Measurements from ENCODE around the gene SSBP3.

The SSBP3 gene

DNA sequence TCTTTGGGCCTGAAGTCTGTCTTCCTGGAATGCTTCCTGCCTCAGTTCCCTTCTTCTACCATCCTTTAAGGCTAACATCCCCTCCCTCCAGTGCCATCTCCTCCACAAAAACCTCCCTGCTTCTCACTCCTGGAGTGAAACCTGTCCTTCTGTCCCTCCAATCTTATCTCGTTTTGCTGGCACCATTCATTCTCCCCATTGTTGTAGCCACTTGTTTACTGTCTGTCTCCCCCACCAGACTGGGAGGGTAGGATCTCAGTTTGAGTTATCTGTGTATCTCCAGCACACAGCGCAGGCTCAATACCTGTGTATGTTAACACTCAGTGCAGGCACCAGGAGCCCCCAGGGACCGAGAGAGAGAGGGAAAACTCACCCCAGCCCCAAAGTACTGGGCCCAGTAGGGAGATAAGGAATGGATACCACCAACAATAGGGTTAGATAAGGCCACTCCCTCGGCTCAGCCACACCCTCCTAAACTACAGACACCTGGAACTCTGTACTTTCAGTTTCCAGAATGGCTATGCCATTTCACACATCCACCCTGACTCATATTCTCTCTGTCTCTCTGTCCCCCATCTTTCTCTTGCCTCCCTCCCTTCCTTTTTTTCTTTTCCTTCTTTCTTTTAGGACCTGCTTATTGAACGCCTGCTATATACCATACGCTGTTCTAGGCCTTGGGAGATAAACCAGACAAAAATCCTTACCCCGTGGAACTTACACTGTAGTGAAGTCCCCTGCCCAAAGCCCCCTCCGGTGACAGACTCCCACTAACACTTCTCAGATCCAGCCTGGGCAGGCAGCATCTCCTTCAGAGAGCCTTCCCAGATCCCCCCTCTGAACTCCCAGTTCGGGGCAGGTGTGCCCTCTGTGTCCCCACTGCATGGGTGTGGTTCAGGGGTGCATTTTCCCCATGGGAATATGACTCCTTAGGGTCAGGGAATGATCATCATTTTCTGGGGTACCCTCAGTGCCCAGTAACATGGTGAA, 3.3 kb upstream of the SSBP3 start:
- DNase-seq (ENCODE audit: low read depth, low spot score), result no peak

DNA sequence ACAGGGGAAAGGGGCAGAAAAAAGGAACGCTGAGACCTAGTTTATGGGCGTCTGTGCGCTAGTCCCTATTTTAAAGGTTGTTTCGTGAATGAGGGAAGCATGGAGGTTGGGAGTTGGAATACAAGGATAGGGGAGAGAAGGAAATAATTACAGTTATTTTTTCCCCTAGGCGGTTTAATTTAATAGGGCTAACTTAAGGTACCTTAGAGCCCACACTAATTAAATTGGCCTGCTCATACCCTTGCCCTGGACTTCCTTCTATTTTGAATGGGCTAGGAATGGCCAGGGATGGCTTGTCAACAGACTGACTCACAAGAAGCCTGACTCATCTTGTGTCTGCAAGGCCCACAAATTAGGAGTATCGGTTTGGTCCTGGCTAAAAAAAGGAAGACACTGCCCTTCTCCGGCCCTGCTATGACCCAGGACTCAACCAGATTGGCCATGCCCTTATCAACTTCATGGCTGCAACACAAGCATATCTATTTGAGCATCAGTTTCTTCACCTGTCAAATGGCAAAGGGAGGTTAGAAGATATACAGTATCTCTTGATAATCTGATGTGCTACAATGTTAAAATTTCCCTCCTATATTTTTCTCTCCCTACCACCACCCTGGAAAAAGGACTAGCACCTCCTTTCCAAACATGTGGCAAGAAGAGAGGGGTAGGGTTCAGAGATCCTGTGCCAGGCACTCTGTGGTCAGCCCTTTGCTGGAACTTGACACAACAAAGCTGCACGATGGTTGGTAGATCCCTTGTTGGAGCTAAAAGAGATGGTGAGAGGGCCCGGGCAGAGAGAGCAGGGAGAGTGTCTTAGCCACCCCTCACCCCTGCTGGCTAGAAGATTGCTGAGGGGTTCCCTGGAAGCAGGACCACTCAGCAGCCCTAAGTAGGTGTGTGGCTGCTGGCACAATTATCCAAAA, 2.2 kb upstream of the SSBP3 start:
- DNase-seq (ENCODE audit: low read depth, low spot score), result no peak

DNA sequence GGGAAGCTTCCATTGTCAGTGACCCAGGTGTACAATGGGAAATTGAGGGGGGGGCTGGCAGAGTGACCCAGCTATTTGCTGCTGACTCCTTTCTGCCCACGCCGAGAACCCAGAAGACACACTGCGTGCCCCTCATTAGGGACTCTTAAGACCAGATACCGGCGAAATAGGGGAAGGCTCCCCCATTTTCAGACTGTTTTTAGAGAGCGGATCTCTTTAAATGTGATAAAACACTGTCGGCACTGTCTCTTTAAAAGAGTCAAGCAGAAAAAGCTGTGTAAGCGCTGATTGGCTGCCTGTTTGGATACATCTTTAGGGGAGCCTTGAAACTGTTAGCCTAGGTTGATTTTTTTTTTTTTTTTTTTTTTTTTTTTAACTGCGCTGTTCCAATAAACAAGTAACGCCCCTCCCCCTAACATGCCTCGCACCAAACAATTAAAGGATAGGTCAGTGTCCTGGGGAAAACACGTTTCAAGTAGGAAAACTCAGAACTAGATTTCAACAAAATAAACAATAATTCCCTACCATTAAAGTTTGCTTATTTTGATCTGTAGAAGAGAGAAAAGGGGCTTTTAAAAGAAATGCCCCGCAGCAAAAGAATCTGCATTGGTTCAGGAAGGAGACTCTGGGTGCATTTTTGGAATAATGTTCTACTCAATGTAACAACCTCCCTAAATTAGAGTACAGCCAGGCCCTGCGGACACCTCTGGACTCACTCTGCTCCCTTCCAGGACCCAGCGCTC, 1.4 kb upstream of the SSBP3 start:
- DNase-seq (ENCODE audit: low read depth, low spot score), result peak; percentile 53

DNA sequence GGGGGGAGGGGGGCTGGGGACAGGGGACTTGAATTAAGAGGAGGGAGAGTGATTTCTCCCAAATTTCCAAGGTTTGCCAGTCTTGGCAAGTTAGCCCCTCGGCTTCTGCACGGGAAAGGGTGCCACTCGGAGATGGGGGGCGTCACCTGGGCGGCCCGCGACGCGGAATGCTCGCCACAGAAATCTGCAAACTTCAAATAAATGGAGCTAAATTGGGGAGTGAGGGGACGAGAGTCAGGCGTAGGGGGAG, 885 bp upstream of the SSBP3 start:
- DNase-seq (ENCODE audit: low read depth, low spot score), result no peak

DNA sequence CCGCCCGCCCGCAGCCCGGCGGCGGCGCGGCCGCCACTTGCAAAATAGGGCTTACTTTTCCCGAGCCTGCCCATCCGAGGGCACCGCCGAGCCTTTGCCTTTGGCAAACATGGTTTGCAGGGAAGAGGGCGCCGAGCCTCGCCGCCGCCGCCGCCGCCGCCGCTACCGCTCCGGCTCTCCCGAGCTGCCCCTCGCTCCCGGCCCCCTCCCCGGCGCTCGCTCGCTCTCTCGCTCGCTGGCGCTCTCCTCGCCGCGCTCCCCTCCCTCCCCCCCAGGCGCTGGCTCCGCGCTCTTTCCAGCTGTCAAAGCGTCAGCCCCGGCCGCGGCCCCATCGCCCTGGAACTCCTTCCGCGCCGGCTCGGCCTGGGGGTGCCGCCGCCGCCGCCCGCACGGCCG, 298 bp downstream of the SSBP3 start:
- DNase-seq (ENCODE audit: low read depth, low spot score), result no peak

DNA sequence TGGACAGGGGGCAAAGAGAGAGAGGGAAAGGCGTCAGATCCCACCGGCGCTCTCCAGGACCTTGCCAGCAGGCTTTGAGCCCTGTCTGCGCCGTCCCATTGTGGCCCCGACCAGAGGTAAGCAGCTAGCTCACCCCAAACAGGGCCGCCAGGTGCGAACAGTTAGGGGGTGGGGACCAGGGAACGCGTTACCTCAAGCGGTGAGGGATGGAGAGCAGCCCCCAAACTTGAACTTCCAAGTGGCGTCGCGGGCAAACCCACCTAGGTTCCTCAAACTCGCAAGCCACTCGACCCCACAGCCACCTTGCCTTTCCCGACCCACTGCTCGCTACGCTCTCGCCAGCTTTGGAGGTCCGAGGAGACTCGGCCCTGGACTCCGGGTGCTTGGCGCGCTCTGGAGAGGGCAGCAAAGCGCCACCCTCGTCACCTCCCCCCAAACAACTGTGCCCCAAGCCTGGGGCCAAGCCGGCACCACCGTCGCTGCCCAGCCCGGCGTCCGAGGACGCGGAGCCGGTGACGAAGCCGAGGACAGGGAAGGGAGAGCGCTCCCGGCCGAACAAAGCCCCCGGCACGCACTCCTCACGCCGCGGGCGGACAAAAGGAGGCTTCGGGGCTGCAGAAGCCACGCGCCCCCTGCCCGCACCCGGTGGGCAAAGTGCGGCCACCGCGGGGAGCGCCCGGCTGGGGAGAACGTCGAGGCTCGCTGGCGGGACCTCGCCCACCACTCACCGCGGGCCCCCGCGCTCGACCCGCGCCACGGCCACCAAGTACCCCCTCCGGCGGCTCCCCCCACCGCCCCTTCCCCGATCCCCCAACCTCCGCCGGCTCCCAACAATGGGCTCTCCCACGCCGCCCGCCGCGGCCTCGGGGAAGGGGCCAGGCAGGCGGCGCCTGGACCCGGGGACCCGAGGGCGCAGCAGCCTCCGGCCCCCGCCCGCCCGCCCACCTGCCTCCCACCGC, 976 bp downstream of the SSBP3 start:
- DNase-seq (ENCODE audit: low read depth, low spot score), result no peak

DNA sequence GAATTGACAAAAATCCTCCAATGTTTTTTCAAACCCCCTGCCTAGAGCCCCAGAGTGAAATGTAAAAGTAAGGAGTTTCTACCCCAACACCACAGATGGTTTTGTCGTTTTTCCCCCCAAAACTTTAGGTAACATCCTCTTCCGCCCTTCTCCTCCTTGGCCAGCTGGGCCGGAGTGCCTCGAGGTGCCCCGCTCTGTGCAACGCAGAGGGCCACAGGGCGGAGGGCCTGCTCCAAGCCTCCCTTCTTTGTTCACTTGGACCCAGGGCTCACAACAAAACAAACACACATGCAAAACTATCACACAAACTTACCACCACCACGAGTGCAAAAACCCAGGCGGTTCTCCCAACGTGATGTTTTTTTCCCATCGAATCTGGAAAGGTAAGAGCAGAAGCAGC, 1.9 kb downstream of the SSBP3 start:
- DNase-seq (ENCODE audit: low read depth, low spot score), result no peak

DNA sequence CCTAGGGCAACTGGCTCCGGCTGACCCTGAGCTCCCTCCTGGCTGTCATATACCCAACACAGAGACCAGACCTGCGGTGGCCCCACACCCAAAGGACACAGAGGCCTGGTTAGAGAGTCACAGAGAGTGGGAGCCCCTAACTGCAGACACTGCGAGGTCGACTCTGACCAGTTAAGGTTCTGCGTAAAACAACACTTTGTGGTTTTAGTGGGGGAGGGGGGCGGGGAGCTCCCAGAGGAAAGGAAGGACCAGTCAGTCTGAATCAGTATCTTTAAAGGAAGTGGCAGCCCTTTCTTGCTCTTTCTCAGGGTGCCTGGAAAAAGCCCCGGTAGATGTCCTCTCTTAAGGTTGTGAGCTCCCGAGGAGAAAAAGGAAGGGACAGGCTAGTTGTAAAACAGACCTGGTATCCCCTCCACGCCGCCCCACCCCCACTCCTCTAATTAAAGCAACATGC, 2.4 kb downstream of the SSBP3 start:
- no peak for DNase-seq (ENCODE audit: low read depth, low spot score)

DNA sequence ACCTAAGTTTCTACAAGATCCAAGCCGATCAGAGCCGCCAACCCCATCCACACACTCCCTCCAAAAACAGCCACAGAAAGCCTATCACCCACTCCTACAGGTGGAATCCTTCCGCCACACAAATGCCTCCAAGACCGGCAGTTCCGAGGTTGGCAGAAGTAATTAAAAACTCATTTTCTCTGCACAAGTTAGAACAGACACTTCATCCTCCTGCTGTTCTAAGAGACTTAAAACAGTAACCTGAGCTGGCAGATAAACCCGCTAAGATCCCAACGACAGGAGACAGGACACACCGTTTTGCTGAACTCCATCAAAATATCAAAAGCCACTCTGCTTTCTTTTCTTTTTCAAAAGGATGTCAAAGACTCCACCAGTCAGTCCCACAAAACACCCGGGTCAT, 2.8 kb downstream of the SSBP3 start:
- DNase-seq (ENCODE audit: low read depth, low spot score), result no peak

DNA sequence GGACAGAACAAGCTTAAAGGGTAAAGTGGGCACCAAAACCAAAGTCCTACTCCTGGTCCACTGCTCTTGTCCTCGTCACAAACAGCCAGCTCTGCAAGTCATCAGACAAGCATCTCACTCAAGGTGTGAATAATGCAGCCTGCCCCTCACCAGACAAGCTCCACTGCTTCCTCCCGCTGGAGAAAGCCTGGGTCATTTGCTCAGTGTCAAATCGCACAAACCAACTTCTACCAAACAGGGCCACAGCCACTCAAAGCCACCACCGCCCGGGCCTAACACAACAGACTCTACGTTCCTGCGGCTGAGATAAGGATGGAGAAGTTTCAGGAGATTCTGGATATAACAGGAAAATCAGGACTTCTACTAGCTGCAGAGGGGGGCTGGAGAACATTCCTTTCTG, 3.3 kb downstream of the SSBP3 start:
- no peak for DNase-seq (ENCODE audit: low read depth, low spot score)

DNA sequence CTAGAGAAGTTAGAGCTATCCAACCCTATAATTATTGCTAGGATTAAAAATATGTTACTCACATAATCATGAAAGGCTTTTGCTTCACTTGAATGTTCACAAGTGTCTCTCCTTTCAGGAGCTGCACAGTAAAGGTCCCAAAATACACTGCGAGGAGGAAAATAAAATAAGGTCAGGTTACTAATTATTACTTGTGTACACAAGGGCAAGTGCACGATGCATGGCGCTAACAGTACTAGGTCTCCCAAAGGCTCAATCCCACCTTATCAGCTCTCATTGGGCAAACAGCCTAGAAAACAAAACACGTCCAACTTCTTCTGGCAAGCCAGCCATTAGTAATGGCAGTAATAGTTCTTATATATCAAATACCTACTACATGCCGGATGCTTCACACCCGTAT, 4.4 kb downstream of the SSBP3 start:
- DNase-seq (ENCODE audit: low read depth, low spot score), result no peak

DNA sequence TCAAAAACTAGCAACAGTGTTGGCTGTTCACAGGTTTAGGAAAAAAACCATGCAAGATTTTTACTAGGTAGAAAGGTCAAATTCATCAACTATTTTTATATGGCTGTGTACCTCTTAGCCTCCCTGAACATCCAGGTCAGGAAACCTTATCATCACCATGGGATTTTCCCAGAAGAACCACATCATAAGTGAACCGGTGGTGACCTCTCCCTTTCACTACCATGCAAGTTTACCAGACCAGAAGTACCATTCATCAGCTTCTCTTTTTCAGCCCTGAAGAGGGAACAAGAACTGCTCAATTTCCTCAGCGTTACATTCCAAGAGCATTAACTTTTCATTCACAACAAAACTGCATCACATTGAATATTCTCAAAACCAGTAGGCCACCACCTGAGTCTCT, 5.9 kb downstream of the SSBP3 start:
- DNase-seq (ENCODE audit: low read depth, low spot score), result no peak

DNA sequence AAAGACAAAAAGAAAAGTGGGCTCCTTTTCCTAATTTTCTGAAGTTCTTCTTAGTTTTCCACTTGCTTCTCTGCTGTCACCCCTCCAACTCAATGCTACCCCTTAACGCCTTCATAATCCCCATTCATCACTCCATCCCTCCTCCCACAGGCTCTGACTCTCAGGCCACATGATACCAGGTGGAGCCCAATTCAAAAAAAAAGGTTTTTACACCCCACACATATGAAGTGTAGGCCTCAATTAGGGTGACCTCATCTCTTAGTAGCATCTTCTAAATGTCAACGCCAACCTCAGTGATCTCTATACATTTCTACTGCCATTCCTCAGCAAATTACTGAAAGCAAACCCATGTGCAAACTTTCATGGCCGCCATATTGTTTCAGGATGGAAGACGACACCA, 6.4 kb downstream of the SSBP3 start:
- DNase-seq (ENCODE audit: low read depth, low spot score), result no peak

DNA sequence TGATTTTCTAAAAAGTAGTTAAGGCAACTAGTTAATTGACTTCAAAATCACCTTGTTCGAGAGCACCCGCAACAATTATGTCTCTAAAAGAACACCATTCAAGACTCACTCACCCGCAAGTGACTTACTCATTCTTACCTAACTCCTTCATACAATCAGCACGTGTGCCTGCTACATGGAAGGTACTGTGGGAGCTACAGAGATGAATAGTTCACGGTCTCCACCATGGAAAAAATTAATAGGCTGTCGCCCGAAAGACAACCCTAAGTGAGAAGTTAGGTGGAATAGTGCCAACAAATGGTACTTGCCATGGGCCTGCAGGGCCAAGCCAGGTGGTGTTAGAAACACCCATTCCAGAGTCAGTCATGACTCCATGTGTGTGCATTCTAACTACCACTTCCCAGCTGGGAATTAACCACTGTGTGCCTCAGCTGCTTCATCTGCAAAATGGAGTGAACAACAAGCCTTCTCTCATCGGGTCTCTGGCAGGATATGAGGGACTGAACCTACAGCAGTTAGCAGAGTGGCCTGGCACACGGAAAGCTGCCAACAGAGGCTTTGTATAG, 7.1 kb downstream of the SSBP3 start:
- no peak for DNase-seq (ENCODE audit: low read depth, low spot score)

DNA sequence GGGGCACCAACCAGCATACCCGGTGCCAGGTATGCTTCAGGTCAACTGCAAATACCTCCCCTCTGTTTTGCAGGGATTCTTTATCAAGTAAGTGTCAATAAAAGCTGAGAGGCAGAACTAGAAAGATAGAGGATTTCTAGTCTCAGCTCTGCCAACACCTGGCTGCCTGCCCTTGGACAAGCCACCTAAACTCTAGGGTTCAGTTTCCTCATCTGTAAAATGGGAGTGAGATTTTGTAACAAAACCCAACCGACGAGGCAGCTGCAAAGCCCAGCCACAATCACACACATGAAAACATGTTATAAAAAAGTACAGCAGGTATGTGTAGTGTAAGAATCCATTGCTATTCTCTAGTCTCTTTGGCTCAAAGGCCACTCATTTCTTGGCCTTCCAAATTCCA, 8.2 kb downstream of the SSBP3 start:
- no peak for DNase-seq (ENCODE audit: low read depth, low spot score)

DNA sequence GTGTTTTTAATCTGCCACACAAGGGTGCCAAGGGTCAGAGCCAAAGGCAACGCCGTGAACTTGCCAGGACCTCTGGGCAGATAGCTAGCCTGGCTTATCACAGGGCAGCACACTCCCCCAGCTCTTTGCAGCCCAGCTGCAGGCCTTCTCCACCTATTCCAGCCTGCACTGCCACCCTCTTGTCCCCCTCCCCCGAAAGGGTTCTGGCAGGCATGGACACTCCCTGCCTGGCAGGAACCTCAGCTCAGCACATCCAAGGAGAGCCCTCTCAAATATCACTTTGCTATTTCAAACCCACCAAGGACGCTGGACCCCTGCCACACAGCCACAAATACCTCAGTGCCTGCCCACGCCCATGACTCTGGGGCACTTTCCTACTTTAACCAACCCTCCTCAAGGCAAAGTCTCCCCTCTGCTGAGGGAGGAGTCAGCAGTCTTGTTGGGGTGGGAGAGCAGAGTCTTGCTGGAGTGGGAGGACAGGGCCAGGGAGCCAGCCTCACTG, 9.1 kb downstream of the SSBP3 start:
- no peak for DNase-seq (ENCODE audit: low read depth, low spot score)

DNA sequence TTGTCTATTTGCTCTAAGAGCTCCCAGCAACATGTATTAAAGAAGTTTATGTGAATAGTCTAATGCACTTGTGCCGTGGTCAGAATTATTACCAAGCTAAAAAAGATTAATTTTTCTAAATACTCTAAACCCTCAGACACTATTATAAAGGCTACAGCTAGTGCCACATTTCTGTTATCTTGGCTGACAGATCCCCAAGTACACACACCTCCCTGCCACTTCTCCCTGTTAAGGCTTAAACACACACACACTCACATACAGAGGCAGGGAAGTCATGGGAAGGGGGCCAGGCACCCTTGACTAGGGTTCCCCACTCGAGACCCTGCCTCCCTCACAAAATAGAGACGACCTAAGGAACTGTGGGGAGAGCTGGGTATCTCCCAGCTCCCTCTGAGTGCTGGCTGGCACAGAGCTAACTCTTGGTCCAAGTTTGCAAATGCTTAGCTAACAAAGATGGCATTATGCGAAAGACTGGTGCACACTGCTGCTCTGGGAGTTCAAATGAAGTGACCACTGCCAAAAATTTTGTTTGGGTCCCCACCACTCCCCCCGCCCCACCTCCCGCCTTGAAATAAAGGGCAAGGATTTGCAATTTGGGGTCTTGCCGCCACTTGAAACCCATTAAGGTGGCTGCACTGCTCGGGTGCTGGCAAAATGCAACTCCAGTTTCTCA, 9.8 kb downstream of the SSBP3 start:
- DNase-seq (ENCODE audit: low read depth, low spot score), result no peak

DNA sequence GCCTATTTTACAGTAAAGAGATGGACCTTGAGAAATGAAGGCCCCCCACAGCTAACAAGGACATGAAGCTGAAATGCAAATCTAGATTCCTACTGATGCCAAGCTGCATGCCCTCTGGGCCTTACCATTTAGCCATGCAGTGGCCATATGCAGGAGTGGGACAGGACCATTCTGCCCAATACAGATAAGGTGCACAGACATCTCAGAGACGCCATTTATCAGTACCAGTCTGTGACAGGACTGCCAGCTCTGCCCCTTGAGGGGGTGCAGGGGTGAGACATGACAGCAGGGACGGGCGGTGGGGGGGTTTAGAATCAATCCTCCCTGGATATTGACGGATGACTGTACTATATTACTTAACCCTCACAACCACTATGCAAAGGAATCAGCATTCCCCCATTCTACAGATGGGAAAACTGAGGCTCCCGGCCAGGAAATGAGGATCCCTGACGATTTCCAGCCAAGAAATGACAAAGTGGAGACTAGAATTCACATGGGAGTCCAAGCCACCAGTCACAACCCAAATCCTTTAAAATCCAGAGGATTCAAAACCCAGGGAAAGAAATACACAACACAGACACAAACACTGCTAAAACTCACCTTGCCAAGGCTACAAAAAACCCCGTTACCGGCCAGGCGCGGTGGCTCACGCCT, 10.8 kb downstream of the SSBP3 start:
- DNase-seq (ENCODE audit: low read depth, low spot score), result no peak

DNA sequence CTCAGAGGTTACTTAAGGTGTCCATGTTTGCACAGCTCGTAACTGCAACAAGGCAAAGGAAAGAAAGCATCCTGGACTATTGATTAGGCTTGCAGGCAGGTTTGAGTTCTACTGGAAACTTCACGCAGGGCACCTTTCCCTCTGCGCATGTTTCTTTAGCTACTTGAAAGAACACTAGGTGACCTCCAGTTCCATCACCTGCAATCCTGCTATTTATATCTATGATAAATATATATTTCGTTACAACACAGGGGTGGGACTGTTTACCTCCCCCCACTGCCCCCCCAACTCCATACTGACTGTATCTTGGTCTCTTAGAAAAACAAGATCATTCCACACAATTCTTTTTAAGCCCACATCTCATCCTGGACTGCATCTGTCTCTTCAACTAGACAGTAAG, 12.1 kb downstream of the SSBP3 start:
- DNase-seq (ENCODE audit: low read depth, low spot score), result no peak
